SK-N-SH (cell line): Measurements from ENCODE around the gene FASTKD3. TPM values are rescaled to one million over a fixed set of nuclear protein-coding genes. Genes with fewer than 3 reads are reported as not detected.

ENCODE experiments used
- CTCF ChIA-PET: fragments of 300-600, 350-600 bp; formaldehyde crosslinking; extraction: SDS; loops from one replicate; lab custom pipeline; 2021; lab: Yijun Ruan, JAX
- POLR2A ChIA-PET: fragments of 350-600 bp; sonication (Branson Sonifier 250); formaldehyde crosslinking; extraction: SDS; loops from one replicate; lab custom pipeline; 2020; ENCODE audit warnings: antibody characterized with exemption, inconsistent platforms; lab: Yijun Ruan, JAX
- DNase-seq: peaks from one replicate; pipeline ENCODE4 v3.0.0; 2012
- H2AFZ ChIP-seq: fragments of 200-600 bp; sonication (generic); 2 replicates; pipeline ENCODE4 v1.8.1; 2016; ENCODE audit warnings: antibody characterized with exemption, mild to moderate bottlenecking, low read depth
- H3F3A ChIP-seq: fragments of 200-600 bp; sonication (generic); replicated peaks from 2 replicates; pipeline ENCODE3; 2016; ENCODE audit warnings: antibody characterized with exemption, mild to moderate bottlenecking; ENCODE audit not compliant: insufficient read depth
- H3K27ac ChIP-seq, 2 experiments: fragments of 200-500 bp in 1 of 2; fragments of 200-600 bp in 1 of 2; sonication (Bioruptor generic) in 1 of 2; sonication (generic), shearing (Covaris generic) in 1 of 2; 2 replicates each; pipeline versions ENCODE4 v1.5.1 to v1.6.1; 2014 to 2016; ENCODE audit warnings: low read depth in 2 of 2, inconsistent platforms in 1 of 2, low read length in 1 of 2, mild to moderate bottlenecking in 1 of 2, mixed read lengths in 1 of 2
- H3K27me3 ChIP-seq: fragments of 200-600 bp; sonication (generic), shearing (Covaris generic); 2 replicates; pipeline ENCODE4 v1.6.1; 2016; ENCODE audit warnings: mixed run types; ENCODE audit not compliant: insufficient read depth
- H3K36me3 ChIP-seq, 2 experiments: fragments of 200-500 bp in 1 of 2; fragments of 200-600 bp in 1 of 2; sonication (Bioruptor generic) in 1 of 2; sonication (generic) in 1 of 2; replicated peaks in 1 of 2; 2 replicates each; pipeline versions ENCODE3 to v1.5.1; 2014 to 2016; ENCODE audit warnings: low read length in 1 of 2, mild to moderate bottlenecking in 1 of 2; ENCODE audit not compliant: insufficient read depth in 2 of 2, control insufficient read depth in 1 of 2
- H3K4me1 ChIP-seq, 2 experiments: fragments of 200-500 bp in 1 of 2; fragments of 200-600 bp in 1 of 2; sonication (Bioruptor generic) in 1 of 2; sonication (generic), shearing (Covaris generic) in 1 of 2; 2 replicates each; pipeline versions ENCODE4 v1.5.1 to v1.6.1; 2014 to 2016; ENCODE audit warnings: low read depth in 1 of 2, low read length in 1 of 2, mixed run types in 1 of 2; ENCODE audit not compliant: insufficient read depth in 2 of 2, control insufficient read depth in 1 of 2
- H3K4me2 ChIP-seq: fragments of 200-600 bp; sonication (generic), shearing (Covaris generic); 2 replicates; pipeline ENCODE4 v1.6.1; 2017; ENCODE audit warnings: mixed run types
- H3K4me3 ChIP-seq, 2 experiments: fragments of 200-500 bp in 1 of 2; fragments of 200-600 bp in 1 of 2; sonication (Bioruptor generic) in 1 of 2; sonication (generic), shearing (Covaris generic) in 1 of 2; 2 replicates each; pipeline versions ENCODE4 v1.5.1 to v1.8.1; 2014 to 2016; ENCODE audit warnings: low read depth in 2 of 2, inconsistent platforms in 1 of 2, low read length in 1 of 2, mild to moderate bottlenecking in 1 of 2, mixed read lengths in 1 of 2, moderate library complexity in 1 of 2
- H3K79me2 ChIP-seq: fragments of 200-600 bp; sonication (generic); 2 replicates; pipeline ENCODE4 v1.8.1; 2017; ENCODE audit warnings: mild to moderate bottlenecking; ENCODE audit not compliant: insufficient read depth
- H3K9ac ChIP-seq: fragments of 200-600 bp; sonication (generic); 2 replicates; pipeline ENCODE4 v1.6.1; 2017; ENCODE audit warnings: mixed run types
- H3K9me2 ChIP-seq: fragments of 200-600 bp; sonication (generic); 2 replicates; pipeline ENCODE4 v1.6.1; 2017; ENCODE audit warnings: mixed run types
- H3K9me3 ChIP-seq: fragments of 200-600 bp; sonication (generic); 2 replicates; pipeline ENCODE4 v1.6.1; 2017; ENCODE audit warnings: mixed run types, mild to moderate bottlenecking, moderate library complexity
- H4K20me1 ChIP-seq: fragments of 200-600 bp; sonication (generic); 2 replicates; pipeline ENCODE4 v1.6.1; 2017; ENCODE audit warnings: mild to moderate bottlenecking, mixed run types; ENCODE audit not compliant: insufficient read depth
- CHD2 ChIP-seq: fragments of 150-350 bp; IDR thresholded peaks from 2 replicates; pipeline ENCODE4 v1.6.1; 2018; ENCODE audit warnings: low read length; ENCODE audit not compliant: partially characterized antibody
- CTCF ChIP-seq: fragments of 200-600 bp; sonication (generic); IDR thresholded peaks from 2 replicates; pipeline ENCODE4 v1.6.1; 2017; ENCODE audit warnings: antibody characterized with exemption, mild to moderate bottlenecking, moderate library complexity
- ELF1 ChIP-seq: IDR thresholded peaks from 2 replicates; pipeline ENCODE4 v1.4.0; 2012
- FOSL2 ChIP-seq: IDR thresholded peaks from 2 replicates; pipeline ENCODE4 v1.4.0; 2012; ENCODE audit warnings: low read depth, mild to moderate bottlenecking, moderate library complexity, borderline replicate concordance
- GATA2 ChIP-seq: sonication (generic); formaldehyde crosslinking; IDR thresholded peaks from 2 replicates; pipeline ENCODE4 v1.5.0; 2020; ENCODE audit warnings: mild to moderate bottlenecking, missing genetic modification reagents
- MAX ChIP-seq: IDR thresholded peaks from 2 replicates; pipeline ENCODE4 v1.4.0; 2012; ENCODE audit warnings: low read depth
- MEF2A ChIP-seq: IDR thresholded peaks from 2 replicates; pipeline ENCODE4 v1.4.0; 2012; ENCODE audit warnings: low read depth, borderline replicate concordance
- MXI1 ChIP-seq: IDR thresholded peaks from 2 replicates; pipeline ENCODE4 v1.6.1; 2012; ENCODE audit warnings: mild to moderate bottlenecking, low read depth, low read length, improper control_type of control experiment
- NRF1 ChIP-seq: IDR thresholded peaks from 2 replicates; pipeline ENCODE4 v1.6.1; 2012; ENCODE audit warnings: low read depth, mild to moderate bottlenecking, low read length
- POLR2AphosphoS5 ChIP-seq: IDR thresholded peaks from 2 replicates; pipeline ENCODE4 v1.6.1; 2012; ENCODE audit warnings: low read depth, low read length
- RAD21 ChIP-seq: IDR thresholded peaks from 2 replicates; pipeline ENCODE4 v1.6.1; 2012; ENCODE audit warnings: mild to moderate bottlenecking, low read length
- RFX5 ChIP-seq: IDR thresholded peaks from 2 replicates; pipeline ENCODE4 v1.6.1; 2012; ENCODE audit warnings: mild to moderate bottlenecking, improper control_type of control experiment, low read length
- SMC3 ChIP-seq: IDR thresholded peaks from 2 replicates; pipeline ENCODE4 v1.6.1; 2012; ENCODE audit warnings: low read depth, low read length, improper control_type of control experiment
- TAF1 ChIP-seq: IDR thresholded peaks from 2 replicates; pipeline ENCODE4 v1.6.1; 2012; ENCODE audit warnings: low read depth, mild to moderate bottlenecking, low read length, moderate library complexity, borderline replicate concordance
- USF1 ChIP-seq: IDR thresholded peaks from 2 replicates; pipeline ENCODE4 v1.4.0; 2012; ENCODE audit warnings: low read depth, borderline replicate concordance
- YY1 ChIP-seq: IDR thresholded peaks from 2 replicates; pipeline ENCODE4 v1.4.0; 2012; ENCODE audit warnings: low read depth, mild to moderate bottlenecking
- WGBS: methylation state at CpG from one replicate; pipeline ENCODE4 v1.1.6; 2017; ENCODE audit warnings: low lambda C conversion rate; 5-methylcytosine and 5-hydroxymethylcytosine counted together
- polyA plus RNA-seq, 3 experiments: library from polyadenylated mRNA; depleted of rRNA; stranded (reverse); fragments of >200 nt; gene quantifications; 2 replicates each; pipeline ENCODE4 v1.2.3, GENCODE V29; 2012
- TF ChIP-seq, protein P1 (sequence below): IDR thresholded peaks from 2 replicates; pipeline ENCODE4 v1.4.0; 2012; ENCODE audit warnings: low read depth, borderline replicate concordance

FASTKD3 gene
- polyA plus RNA-seq, 1 of the 3 experiments (the other 2 are of a cell fraction), result 5.4 TPM

- Histone ChIP-seq H3K9me3 (no peaks in the 10 kb centered on the region), H3K4me1 (peaks cover 2 to 10% of the 10 kb centered on the region in 2 experiments; a peak in 1 of 4 replicates), H3F3A (no peaks in the 10 kb centered on the region), H2AFZ (no peak overlapping the region), H4K20me1 (no peaks in the 10 kb centered on the region), H3K36me3 (no peaks in the 10 kb centered on the region), H3K27me3 (peaks cover 21% of the 10 kb centered on the region), H3K9me2 (no peaks in the 10 kb centered on the region), H3K79me2 (no peaks in the 10 kb centered on the region), H3K4me3 (no peak overlapping the region), H3K4me2 (no peak overlapping the region), H3K9ac (no peak overlapping the region), H3K27ac (no peak overlapping the region)
- 56% methylated on average over 2 of the region's 2 CpGs for WGBS
- CTCF ChIA-PET, result no interaction called here
- no peak for TF ChIP-seq CHD2
- TF ChIP-seq POLR2AphosphoS5, result no peak
- TF ChIP-seq, protein P1, sequence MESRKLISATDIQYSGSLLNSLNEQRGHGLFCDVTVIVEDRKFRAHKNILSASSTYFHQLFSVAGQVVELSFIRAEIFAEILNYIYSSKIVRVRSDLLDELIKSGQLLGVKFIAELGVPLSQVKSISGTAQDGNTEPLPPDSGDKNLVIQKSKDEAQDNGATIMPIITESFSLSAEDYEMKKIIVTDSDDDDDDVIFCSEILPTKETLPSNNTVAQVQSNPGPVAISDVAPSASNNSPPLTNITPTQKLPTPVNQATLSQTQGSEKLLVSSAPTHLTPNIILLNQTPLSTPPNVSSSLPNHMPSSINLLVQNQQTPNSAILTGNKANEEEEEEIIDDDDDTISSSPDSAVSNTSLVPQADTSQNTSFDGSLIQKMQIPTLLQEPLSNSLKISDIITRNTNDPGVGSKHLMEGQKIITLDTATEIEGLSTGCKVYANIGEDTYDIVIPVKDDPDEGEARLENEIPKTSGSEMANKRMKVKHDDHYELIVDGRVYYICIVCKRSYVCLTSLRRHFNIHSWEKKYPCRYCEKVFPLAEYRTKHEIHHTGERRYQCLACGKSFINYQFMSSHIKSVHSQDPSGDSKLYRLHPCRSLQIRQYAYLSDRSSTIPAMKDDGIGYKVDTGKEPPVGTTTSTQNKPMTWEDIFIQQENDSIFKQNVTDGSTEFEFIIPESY, result no peak
- no peak for TF ChIP-seq RFX5
- no peak for TF ChIP-seq GATA2 (CRISPR knock-in tag)
- TF ChIP-seq FOSL2, result no peak
- no peak for TF ChIP-seq NRF1
- no peak for TF ChIP-seq MEF2A
- TF ChIP-seq YY1, result no peak
- no peak for TF ChIP-seq MXI1
- no peak for TF ChIP-seq TAF1
- TF ChIP-seq ELF1, result no peak
- TF ChIP-seq MAX, result no peak
- no peak for TF ChIP-seq RAD21
- no peak for TF ChIP-seq USF1
- no peak for TF ChIP-seq CTCF
- no peak for TF ChIP-seq SMC3
- no peak for DNase-seq
- POLR2A ChIA-PET, result no interaction called here
Measured at GRCh38 chr5:7852988-7853387, 15.8 kb downstream of the FASTKD3 start.
